SKM-1 (cell line): ENCODE data around the gene GAGE12G.
"Not testable (repeated sequence)": the region's sequence is repeated elsewhere in the genome, so short reads cannot be mapped to it uniquely, and the experiment has no call there.

Source experiments
- DNase-seq: peaks from one replicate; lab custom pipeline; 2025; ENCODE audit not compliant: unreplicated experiment; lab: John Stamatoyannopoulos, UW

The GAGE12G gene

GRCh38 chrX:49570100-49570499 lies at the start of gene GAGE12G:
Gene GAGE12G (plus strand): TSS chrX:49570400. CDS start chrX:49571555, 1,155 bp downstream.
- DNase-seq = not testable (repeated sequence)

GRCh38 chrX:49531877-49532276 lies 38.3 kb upstream of the GAGE12G start, which contains the start of gene GAGE12C:
Gene GAGE12C (plus strand): TSS chrX:49532177. CDS start chrX:49533332, 1,155 bp downstream.
- not testable (repeated sequence) for DNase-seq

- not testable (repeated sequence) for DNase-seq
Measured at GRCh38 chrX:49541433-49541832, 28.8 kb upstream of the GAGE12G start, which contains the start of gene GAGE12D. Gene GAGE12D (plus strand): TSS chrX:49541733. CDS start chrX:49542888, 1,155 bp downstream.

- DNase-seq = not testable (repeated sequence)
Measured at GRCh38 chrX:49550989-49551388, 19.2 kb upstream of the GAGE12G start, which contains the start of gene GAGE12E. Gene GAGE12E (plus strand): TSS chrX:49551289. CDS start chrX:49552444, 1,155 bp downstream.

GRCh38 chrX:49560542-49560941 lies 9.7 kb upstream of the GAGE12G start, which contains the start of gene GAGE12F:
Gene GAGE12F (plus strand): TSS chrX:49560842. CDS start chrX:49561997, 1,155 bp downstream.
- DNase-seq = not testable (repeated sequence)

- DNase-seq = not testable (repeated sequence)
Measured at GRCh38 chrX:49568728-49569127, 1.5 kb upstream of the GAGE12G start.

- not testable (repeated sequence) for DNase-seq
Measured at GRCh38 chrX:49569152-49569551, 1.0 kb upstream of the GAGE12G start.

- DNase-seq = not testable (repeated sequence)
Measured at GRCh38 chrX:49579649-49580048, 9.4 kb downstream of the GAGE12G start, which contains the start of gene GAGE12H. Gene GAGE12H (plus strand): TSS chrX:49579949. CDS start chrX:49581104, 1,155 bp downstream.

- not testable (repeated sequence) for DNase-seq
Measured at GRCh38 chrX:49589196-49589595, 19.0 kb downstream of the GAGE12G start, which contains the start of gene GAGE2A. Gene GAGE2A (plus strand): TSS chrX:49589496. CDS start chrX:49590651, 1,155 bp downstream.

GRCh38 chrX:49589769-49590478 lies 19.7 kb downstream of the GAGE12G start:
- DNase-seq = not testable (repeated sequence)

GRCh38 chrX:49590488-49590887 lies 20.3 kb downstream of the GAGE12G start:
- DNase-seq = not testable (repeated sequence)

- DNase-seq = not testable (repeated sequence)
Measured at GRCh38 chrX:49598720-49599119, 28.5 kb downstream of the GAGE12G start, which contains the start of gene GAGE1. Gene GAGE1 (plus strand): TSS chrX:49599020. CDS start chrX:49600175, 1,155 bp downstream.

- no peak for DNase-seq
Measured at GRCh38 chrX:49610718-49611310, 40.6 kb downstream of the GAGE12G start.

- no peak for DNase-seq
Measured at GRCh38 chrX:49618574-49618973, 48.4 kb downstream of the GAGE12G start.
